T47D (cell line): ENCODE data around the gene UPF3A.
"Not testable (repeated sequence)": the region's sequence is repeated elsewhere in the genome, so short reads cannot be mapped to it uniquely, and the experiment has no call there.

Experiments
- DNase-seq, 2 experiments: peaks; one replicate each; pipeline versions ENCODE4 v3.0.0 to v3.0.0-alpha.2; 2011 to 2012; ENCODE audit warnings: low read depth in 1 of 2, low spot score in 1 of 2
- JUND ChIP-seq: IDR thresholded peaks from 2 replicates; pipeline ENCODE4 v1.6.1; 2012; ENCODE audit warnings: low read depth
- in situ Hi-C: cut with HindIII; loops from 2 replicates; pipeline ENCODE4 v1.10.0; 2016; ENCODE audit warnings: low sequenced_read_pairs, low pct_unique_long_range_greater_than_20kb

The UPF3A gene

DNA sequence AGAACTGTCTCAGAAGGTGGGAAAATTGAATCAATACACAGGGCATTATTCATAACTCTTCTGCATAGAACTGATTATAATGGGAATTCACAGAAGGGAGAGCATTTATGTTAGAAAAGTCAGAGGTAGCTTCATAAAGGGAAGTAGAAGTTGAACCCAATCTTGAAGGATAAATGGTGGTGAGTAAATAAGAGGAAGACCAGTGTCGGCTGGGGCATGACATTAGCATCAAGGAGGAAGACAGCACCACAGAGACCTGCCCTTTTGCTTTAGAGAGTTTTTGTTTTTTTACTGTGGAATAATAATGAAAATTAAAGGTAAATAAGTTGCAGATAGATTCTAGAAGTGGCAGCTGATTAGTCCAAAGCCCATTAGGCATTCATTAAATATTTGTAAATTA lies 24.9 kb upstream of the UPF3A start:
- DNase-seq: no peak
- in situ Hi-C loops: no loop called here
- no peak for TF ChIP-seq JUND

DNA sequence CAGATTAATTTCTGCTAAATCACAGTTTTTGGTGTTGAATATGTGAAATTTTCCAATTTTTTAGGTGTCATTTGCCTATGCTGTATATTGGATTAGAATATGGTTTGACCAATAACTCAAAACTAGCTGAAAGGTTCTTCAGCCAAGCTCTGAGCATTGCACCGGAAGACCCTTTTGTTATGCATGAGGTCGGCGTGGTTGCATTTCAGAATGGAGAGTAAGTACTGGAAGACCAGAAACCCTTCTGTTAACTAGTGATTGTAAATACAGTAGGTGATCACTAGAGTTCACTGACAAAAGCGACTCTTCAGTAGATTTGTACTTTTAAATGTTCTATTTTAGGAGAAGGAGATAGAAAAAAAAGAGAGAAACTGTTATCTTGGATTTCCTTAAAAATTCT lies 24.4 kb upstream of the UPF3A start:
- no peak for DNase-seq
- in situ Hi-C loops: no loop called here
- no peak for TF ChIP-seq JUND

DNA sequence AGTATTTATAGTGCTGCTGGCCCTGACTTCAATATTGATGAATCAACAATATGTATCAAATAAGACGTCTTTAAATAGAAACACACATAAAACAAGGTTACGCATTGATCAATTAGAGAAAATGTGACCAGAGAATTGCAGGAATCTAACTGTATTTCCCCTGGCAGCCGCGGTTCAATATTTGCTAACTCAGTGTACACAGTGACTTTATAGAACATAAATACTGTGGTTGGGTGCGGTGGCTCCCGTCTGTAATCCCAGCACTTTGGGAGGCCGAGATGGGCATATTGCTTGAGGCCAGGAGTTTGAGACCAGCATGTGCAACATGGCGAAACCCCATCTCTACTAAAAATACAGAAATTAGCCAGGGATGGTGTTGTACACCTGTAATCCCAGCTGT lies 22.8 kb upstream of the UPF3A start:
- in situ Hi-C loops: no loop called here
- TF ChIP-seq JUND: no peak
- no peak for DNase-seq

DNA sequence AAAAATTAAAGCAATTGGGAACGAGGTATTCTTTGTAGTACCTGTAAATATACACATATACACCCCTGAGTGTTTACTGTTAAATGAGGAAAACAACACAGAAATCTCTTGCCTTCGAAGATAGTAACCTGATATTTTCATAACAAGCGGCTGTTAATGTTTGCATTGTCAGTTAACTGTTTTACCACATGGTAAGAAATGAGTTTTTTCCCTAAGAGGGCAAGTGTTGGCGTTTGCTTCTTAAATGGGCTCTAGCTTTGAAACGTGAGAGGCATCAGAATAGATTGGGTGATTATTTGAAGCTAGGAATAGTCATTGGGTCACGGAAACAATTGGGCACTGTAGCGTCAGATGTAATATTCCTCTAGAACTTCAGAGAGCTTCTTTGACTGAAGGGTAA lies 22.0 kb upstream of the UPF3A start:
- no peak for DNase-seq
- no peak for TF ChIP-seq JUND
- in situ Hi-C loops: no loop called here

DNA sequence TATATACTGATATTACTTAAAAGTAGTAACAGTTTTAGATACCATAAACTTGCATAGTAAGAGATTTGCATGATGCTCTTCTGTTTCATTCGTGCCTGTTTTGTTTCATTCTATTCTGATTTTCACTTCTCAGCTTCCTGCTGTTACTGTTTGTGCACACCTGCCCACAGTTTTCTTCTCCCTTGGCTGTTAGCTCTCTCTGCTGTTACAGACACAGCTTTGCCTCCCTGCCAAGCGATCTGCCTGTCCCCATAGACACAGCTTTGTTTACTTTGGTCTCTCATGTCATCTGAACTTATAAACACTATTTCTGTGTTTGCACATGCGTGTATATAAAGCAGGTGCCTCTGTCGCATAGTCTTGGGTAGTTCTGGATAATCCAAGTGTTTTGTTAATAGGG lies 21.4 kb upstream of the UPF3A start:
- no peak for TF ChIP-seq JUND
- in situ Hi-C loops: no loop called here
- DNase-seq: no peak

DNA sequence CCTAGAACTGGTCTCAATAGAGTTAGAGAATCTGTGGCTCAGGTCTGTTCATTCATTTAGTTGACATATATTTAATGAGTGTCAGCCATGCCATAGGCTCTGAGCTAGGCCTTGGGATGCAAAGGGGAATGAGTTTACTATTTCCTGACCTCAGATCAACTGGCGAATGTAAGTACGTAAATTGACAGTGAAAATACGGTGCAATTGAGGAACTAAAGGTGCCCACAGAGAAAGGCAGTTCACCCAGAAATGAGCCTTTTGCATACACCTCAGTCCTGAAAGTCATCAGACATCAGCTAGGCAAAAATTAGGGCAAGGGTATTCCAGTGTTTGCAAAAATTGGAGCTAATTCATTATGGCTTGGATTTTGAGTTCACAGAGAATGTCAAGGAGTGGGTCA lies 20.6 kb upstream of the UPF3A start:
- in situ Hi-C loops: no loop called here

DNA sequence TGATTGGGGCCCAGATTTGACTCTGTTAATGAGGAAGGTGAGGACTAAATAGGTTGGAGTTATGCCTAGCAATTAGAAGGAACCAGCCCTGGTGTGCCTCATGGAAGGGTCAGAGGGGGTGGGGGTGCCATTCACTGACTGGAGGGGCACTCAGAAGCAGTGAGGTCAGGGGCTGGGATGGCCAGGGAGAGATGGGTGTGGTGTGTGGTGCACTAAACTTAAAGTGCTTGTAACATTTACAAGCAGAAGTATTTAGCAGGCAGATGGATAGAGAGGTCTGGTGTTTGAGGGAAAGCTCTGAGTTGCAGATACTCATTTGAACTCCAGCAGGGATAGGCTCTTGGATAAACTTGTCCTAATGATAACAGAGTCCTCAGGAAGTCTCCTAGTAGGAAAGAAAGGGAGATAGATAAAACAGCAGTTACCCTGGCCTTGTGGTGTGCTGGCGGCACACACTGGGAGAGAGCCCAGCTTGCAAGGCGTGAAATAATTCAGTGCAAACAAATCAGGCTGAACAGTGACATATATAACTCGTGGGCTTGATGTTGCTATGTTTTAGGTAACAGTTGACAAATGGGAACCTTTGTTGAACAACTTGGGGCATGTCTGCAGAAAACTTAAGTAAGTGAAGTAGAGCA lies 20.0 kb upstream of the UPF3A start:
- TF ChIP-seq JUND: no peak
- DNase-seq: no peak
- in situ Hi-C loops: no loop called here

More for the DNA sequence above, 20.6 kb upstream of the UPF3A start:
- TF ChIP-seq JUND: no peak
- DNase-seq: no peak

DNA sequence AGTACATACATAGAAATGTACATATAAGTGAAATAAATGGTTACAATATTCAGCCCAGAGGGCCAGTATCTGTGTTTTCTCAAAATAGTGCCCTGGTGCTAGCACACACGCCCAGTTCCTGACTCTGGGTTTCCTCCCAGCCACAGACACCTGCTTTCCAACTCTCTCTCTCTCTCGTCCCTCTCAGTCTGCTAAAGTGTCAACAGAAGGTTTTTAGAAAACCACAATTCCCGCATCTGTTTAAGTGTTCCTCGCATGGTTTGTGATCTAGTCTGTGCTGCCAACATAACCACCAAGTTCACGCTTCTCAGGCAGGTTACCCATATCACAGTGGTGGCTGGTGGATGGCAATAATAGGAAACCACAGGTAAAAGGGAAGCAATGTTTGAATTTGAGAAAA lies 17.8 kb upstream of the UPF3A start:
- in situ Hi-C loops: no loop called here
- DNase-seq: no peak
- no peak for TF ChIP-seq JUND

DNA sequence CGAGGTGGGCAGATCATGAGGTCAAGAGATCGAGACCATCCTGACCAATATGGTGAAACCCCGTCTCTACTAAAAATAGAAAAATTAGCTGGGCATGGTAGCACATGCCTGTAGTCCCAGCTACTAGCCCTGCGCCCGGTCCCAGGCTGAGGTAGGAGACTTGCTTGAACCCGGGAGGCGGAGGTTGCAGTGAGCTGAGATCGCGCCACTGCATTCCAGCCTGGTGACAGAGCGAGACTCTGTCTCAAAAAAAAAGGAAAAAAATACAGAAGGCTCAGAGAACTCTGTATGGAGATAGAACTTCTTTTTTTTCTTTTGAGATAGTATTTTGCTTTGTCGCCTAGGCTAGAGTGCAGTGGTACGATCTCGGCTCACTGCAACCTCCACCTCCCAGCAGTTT lies 17.1 kb upstream of the UPF3A start:
- in situ Hi-C loops, DNase-seq: not testable (repeated sequence)

DNA sequence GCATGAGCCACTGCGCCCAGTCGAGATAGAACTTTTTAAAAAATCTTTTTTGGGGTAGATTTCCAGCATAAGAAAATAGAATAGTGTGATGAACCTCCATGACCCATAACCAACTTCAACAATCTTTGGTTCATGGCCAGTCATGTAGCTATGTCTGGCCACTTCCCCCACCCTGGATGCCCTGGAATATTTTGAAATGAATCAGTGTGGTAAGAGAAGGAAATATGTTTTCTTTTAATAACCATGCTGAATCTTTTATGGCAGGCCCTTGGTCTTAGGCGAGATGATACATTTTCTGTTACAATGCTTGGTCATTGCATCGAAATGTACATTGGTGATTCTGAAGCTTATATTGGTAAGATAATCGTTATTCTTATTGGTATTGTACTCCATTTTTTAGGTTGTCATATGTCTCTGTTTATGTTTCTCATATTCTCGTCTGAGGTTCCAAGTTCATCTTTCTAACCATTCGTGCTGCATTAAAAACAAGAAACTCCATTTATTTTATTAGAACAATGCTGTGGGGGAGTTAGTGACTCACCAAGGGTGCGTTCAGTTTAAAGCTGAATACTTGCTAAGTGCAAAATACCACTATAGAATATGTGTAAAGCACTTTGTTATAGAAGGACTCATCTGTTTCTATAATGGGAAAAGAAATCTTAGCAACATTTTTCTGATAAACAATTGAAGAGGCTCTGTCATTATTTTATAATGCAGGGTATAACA lies 16.4 kb upstream of the UPF3A start:
- DNase-seq: no peak
- in situ Hi-C loops: no loop called here
- no peak for TF ChIP-seq JUND

DNA sequence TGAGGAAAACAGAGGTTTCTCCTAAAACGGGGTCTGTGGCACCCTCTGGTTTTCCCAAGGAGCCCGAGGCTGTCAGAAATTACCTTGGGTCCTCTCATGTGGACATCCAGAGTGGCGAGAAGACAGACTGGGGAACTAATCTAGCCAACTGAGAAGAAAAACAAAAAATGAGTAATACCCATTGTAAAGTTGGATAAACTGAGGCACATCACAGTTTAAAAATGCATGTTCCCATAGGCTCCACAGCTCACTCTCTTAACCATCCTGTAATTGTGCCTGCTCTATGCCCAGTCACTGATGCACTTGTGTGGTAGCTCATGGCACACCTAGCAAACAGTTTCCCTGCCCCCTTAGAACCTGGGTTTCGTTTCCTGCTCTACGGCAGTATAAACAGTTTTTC lies 15.2 kb upstream of the UPF3A start:
- no peak for DNase-seq
- no peak for TF ChIP-seq JUND
- in situ Hi-C loops: no loop called here

DNA sequence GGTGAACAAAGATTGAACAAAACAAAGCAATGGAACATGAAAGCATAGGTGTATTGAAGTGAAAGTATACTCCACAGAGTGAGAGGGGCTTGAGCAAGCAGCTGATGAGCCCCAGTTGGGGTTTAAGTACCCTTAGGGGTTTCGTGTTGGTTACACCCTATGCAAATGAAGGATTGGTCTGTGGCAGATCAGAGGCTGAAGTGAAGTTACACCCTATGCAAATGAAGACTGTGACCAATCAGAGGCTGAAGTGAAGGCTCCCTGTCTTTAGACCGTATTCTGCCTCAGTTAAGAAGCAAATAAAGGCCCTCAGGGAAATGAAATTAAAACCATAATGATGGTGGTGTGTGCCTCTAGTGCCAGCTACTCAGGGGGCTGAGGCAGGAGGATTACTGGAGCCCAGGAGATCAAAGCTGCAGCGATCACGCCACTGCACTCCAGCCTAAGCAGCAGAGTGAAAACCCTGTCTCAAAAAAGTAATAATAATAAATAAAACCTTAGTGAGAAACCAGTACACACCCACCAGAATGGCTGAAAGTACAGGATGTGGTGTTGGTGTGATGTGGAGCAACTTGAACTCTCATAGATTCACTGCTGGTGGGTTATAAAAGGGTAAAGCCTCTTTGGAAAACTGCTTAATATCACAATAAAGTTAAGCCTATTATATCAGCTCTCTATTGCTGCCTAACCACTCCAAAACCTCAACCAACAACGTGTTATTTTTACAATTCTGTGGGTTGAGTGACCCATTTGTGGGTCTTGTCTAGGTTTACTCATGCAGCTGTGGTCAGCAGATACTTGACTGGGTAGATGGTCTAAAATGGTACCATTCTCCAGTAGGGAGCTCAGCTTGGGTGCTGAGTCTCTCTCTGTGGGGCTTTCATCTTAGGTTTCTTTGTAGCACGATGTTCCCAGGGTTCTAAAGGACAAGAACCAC lies 12.8 kb upstream of the UPF3A start:
- no peak for TF ChIP-seq JUND
- DNase-seq: no peak
- in situ Hi-C loops: no loop called here

DNA sequence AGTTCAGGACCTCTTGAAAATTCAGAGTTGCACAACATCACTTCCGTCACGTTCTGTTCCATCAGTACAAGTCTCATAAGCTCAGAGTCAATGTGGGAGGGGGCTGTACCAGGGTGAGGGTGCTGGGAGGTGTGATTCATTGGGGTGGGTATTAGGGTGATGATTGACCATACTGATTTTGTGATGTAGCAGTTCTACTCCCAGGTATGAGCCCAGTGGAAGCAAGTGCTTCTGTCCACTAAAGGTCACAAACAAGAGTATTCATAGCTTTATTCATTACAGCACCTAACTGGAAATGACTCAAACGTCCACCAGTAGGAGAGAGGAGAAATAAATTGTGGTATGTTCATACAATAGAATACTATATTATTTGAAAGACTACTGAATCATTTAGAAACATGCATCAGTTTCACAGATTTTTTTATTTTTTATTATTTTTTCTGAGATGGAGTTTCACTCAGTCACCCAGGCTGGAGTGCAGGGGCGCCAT lies 12.1 kb upstream of the UPF3A start:
- no peak for TF ChIP-seq JUND
- in situ Hi-C loops: no loop called here
- no peak for DNase-seq
